Measurements from ENCODE around the gene HEYL.

DNA sequence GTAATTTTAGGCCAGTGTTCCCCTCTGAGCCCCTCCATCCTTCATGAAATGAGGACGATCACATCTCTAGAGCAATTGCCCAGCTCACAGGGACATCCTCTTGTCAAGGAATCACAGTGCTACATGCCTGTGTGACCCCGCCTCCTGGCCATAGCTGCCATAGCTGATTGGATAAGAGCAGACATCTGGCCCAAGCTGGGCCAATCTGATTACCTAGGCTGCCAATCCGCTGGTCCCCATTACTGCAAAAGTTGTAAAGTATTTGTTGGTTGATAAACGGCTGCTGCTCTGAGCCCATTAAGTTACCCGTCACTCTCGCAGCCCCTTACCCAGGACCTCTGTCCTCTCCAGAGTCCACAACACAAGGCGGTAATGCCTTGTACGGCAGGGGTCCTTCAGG lies 24.1 kb upstream of the HEYL start:
- TF ChIP-seq POLR2A (IDR thresholded peaks at IDR 0.05; ENCODE audit: low read length) (no peak), GATA1 (IDR thresholded peaks at IDR 0.05; ENCODE audit: low read depth, low read length) (no peak)

All from erythroblast (primary cell).